PFSK-1 (cell line): ENCODE data around the gene RBMS3.

Experiments used
- FOXP2 ChIP-seq: optimal IDR thresholded peaks from 2 replicates; pipeline ENCODE3; 2011; ENCODE audit warnings: borderline replicate concordance, control low read depth, inconsistent platforms; ENCODE audit not compliant: insufficient read depth; ENCODE audit errors: extremely low read length, extremely low read depth
- POLR2AphosphoS5 ChIP-seq: IDR thresholded peaks from 2 replicates; pipeline ENCODE4 v1.6.1; 2012; ENCODE audit warnings: low read depth, mild to moderate bottlenecking, control low read depth, low read length, moderate library complexity
- REST ChIP-seq, 2 experiments: IDR thresholded peaks; 2 replicates each; pipeline versions ENCODE4 v1.6.1 to v1.8.0; 2011 to 2012; ENCODE audit warnings: low read depth in 2 of 2, low read length in 2 of 2, control low read depth in 1 of 2, inconsistent platforms in 1 of 2, mild to moderate bottlenecking in 1 of 2, moderate library complexity in 1 of 2; ENCODE audit not compliant: insufficient read depth in 1 of 2
- SIN3A ChIP-seq: IDR thresholded peaks from 2 replicates; pipeline ENCODE4 v1.6.1; 2012; ENCODE audit warnings: mild to moderate bottlenecking, low read length, moderate library complexity, borderline replicate concordance; ENCODE audit not compliant: insufficient read depth
- TAF1 ChIP-seq: IDR thresholded peaks from 2 replicates; pipeline ENCODE4 v1.6.1; 2012; ENCODE audit warnings: low read length, control low read depth, borderline replicate concordance; ENCODE audit not compliant: insufficient read depth

DNA sequence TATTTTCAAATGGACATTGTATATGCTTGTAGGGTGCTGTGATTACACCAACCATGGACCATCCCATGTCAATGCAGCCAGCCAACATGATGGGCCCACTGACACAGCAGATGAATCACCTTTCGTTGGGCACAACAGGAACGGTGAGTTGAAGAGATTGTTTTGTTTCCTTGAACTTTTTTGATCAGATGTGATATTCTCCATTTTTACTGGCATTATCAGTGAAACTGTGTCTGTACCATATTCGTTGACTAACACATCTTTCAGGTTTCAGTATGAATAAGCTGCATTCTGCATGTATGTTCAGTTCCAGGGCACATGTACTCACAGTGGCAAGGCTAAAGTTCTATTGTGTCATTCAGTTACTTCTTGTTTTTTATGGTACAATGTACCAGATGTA lies 655.2 kb downstream of the RBMS3 start:
- TF ChIP-seq POLR2AphosphoS5 (no peak), SIN3A (no peak), TAF1 (no peak), FOXP2 (no peak), REST (IDR thresholded peaks at IDR 0.05; ENCODE audit: insufficient read depth in 1 of 2, low read depth in 2 of 2, low read length in 2 of 2) (no peak)
